Activated naive CD4-positive, alpha-beta T cell treated with anti-CD3 and anti-CD28 coated beads for 36 hours (primary cell): Measurements from ENCODE around the gene UNC5CL. TPM values are rescaled to one million over a fixed set of nuclear protein-coding genes. Genes with fewer than 3 reads are reported as not detected.

Experiments
- CTCF ChIA-PET: fragments of 350-600 bp; sonication (Branson Sonifier 250); formaldehyde crosslinking; loops from one replicate; lab custom pipeline; 2021; ENCODE audit warnings: antibody characterized with exemption; lab: Charles Lee
- DNase-seq: peaks from one replicate; pipeline ENCODE4 v3.0.0-alpha.2; 2020
- H3K27ac Mint-ChIP-seq: one replicate; pipeline ENCODE4 v1.8.0; 2021; ENCODE audit warnings: mild to moderate bottlenecking, mixed read lengths
- H3K27me3 Mint-ChIP-seq: one replicate; pipeline ENCODE4 v1.8.0; 2021; ENCODE audit warnings: low read depth, mixed read lengths
- H3K36me3 Mint-ChIP-seq: one replicate; pipeline ENCODE4 v1.8.0; 2021; ENCODE audit warnings: low read depth, mixed read lengths
- H3K4me1 Mint-ChIP-seq: one replicate; pipeline ENCODE4 v1.8.0; 2021; ENCODE audit warnings: low read depth, mixed read lengths
- H3K4me3 Mint-ChIP-seq: one replicate; pipeline ENCODE4 v1.8.0; 2021; ENCODE audit warnings: mild to moderate bottlenecking, moderate library complexity, mixed read lengths
- H3K9me3 Mint-ChIP-seq: one replicate; pipeline ENCODE4 v1.8.0; 2021; ENCODE audit warnings: mixed read lengths
- intact Hi-C: fragments of 100-400 bp; cut with micrococcal nuclease; formaldehyde crosslinking; loops from one replicate; pipeline ENCODE4 v1.15.1; 2023
- total RNA-seq, 2 experiments: library from RNA; stranded (reverse); gene quantifications; one replicate each; pipeline ENCODE4 v1.2.3, GENCODE V29; 2021

UNC5CL gene
- total RNA-seq, 2 experiments from 2014 or later, result 2.3 to 3.0 TPM

DNA sequence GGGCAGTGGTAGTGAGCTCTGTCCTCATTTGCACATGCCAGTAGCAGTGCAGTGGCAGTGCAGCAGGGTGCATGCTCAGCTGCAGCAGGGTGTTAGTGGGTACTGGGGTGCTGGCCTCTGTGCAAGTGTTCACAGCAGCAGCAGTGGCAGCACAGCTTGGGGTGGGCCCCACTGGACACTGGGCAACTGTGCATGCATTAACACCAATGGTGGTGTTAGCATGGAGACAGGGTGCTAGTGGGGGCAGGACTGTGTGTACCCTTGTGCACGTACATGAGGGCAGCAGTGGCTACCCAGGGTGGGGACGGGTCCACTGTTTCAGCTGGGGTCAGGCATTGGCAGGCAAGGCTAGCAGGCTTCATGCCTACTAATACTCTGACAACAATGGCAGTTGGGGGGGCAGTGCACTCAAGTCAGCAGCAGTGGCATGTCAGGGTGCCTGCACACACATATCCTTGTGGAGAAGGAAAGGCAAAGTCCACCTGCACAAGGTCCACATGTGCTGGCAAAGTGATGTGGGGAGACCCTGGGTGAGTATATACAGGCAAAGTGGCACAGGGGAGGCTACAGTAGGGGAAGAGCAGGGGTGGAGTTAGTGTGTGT lies 60.2 kb downstream of the UNC5CL start:
- DNase-seq, result no peak
- H3K27ac Mint-ChIP-seq, result no peak overlapping the region
- H3K4me3 Mint-ChIP-seq, result no peak overlapping the region
- H3K36me3 Mint-ChIP-seq, result no peaks in the 10 kb centered on the region
- H3K27me3 Mint-ChIP-seq, result peaks cover 52% of the 10 kb centered on the region
- CTCF ChIA-PET, result no interaction called here
- H3K9me3 Mint-ChIP-seq, result no peaks in the 10 kb centered on the region
- intact Hi-C loops, result no loop called here
- H3K4me1 Mint-ChIP-seq, result no peaks in the 10 kb centered on the region

- Mint-ChIP-seq H3K27me3 (peaks cover 49% of the 10 kb centered on the region), H3K27ac (no peak overlapping the region), H3K36me3 (no peaks in the 10 kb centered on the region), H3K9me3 (peaks cover 1% of the 10 kb centered on the region), H3K4me1 (no peaks in the 10 kb centered on the region), H3K4me3 (no peak overlapping the region)
- CTCF ChIA-PET, result interaction anchor here (0.7 kb wide), 1 partner anchor 993 kb away, joined by 6 read pairs; no protein-coding TSS in a partner anchor
- intact Hi-C loops, result no loop called here
- DNase-seq, result no peak
These were observed 61.3 kb downstream of the UNC5CL start for GRCh38 chr6:40977695-40978094.

DNA sequence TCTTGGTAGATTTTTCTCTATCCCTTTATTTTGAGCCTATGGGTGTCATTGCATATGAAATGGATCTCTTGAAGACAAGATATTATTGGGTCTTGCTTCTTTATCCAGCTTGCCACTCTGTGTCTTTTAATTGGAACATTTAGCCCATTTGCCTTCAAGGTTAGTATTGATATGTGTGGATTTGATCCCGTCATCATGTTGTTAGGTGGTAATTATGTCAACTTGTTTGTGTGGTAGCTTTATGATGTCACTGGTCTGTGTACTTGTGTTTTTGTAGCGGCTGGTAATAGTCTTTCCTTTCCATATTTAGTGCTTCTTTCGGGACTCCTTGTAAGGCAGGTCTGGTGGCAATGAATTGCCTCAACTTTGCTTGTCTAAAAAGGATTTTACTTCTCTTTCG lies 61.9 kb downstream of the UNC5CL start:
- Mint-ChIP-seq H3K27me3 (peaks cover 50% of the 10 kb centered on the region), H3K4me1 (no peaks in the 10 kb centered on the region), H3K9me3 (peaks cover 1% of the 10 kb centered on the region), H3K4me3 (no peak overlapping the region), H3K36me3 (no peaks in the 10 kb centered on the region), H3K27ac (no peak overlapping the region)
- intact Hi-C loops, result no loop called here
- DNase-seq, result no peak
- CTCF ChIA-PET, result no interaction called here

Other genes with a start within 250 kb of the UNC5CL start
- gene TSPO2, start 3.2 kb upstream of the UNC5CL start, total RNA-seq, result not detected
- gene APOBEC2, start 14.0 kb upstream of the UNC5CL start, total RNA-seq, result not detected
- 10 to 100 TPM; 59.0 to 60.8 TPM for gene OARD1, start 33.1 kb upstream of the UNC5CL start, total RNA-seq
- gene NFYA, start 33.8 kb upstream of the UNC5CL start, total RNA-seq, result 10 to 100 TPM; 38.0 to 38.7 TPM
- not detected for gene TREML1, start 115.1 kb upstream of the UNC5CL start, total RNA-seq
- not detected for gene TREM2, start 123.9 kb upstream of the UNC5CL start, total RNA-seq
- gene TREML2, start 161.9 kb upstream of the UNC5CL start, total RNA-seq, result 10 to 100 TPM; 12.1 to 12.2 TPM
- not detected for gene TREML4, start 189.1 kb upstream of the UNC5CL start, total RNA-seq
- 1 to 10 TPM; 4.3 to 4.5 TPM for gene TREM1, start 247.5 kb upstream of the UNC5CL start, total RNA-seq